Measurements from ENCODE around the gene MICB.
"Not testable (repeated sequence)": the region's sequence is repeated elsewhere in the genome, so short reads cannot be mapped to it uniquely, and the experiment has no call there.

Gene MICB

GRCh38 chr6:31496826-31497225 lies 1.1 kb upstream of the MICB start:
- Histone ChIP-seq H3K27ac (ENCODE audit: low read depth, low read length) (peak overlapping the region; percentile 62), H3F3A (ENCODE audit: control insufficient read depth, insufficient read depth) (peaks cover 15% of the 10 kb centered on the region), H3K4me3 (ENCODE audit: low read length) (peak overlapping the region; percentile 86), H3K79me2 (ENCODE audit: control insufficient read depth, low read length) (peaks cover 95% of the 10 kb centered on the region), H3K36me3 (ENCODE audit: control insufficient read depth, low read length) (peaks cover 22% of the 10 kb centered on the region), H3K4me1 (ENCODE audit: control insufficient read depth, low read length) (peaks cover 26% of the 10 kb centered on the region), H3K4me2 (ENCODE audit: low read length) (peak overlapping the region; percentile 83)
- TF ChIP-seq CTCF (IDR thresholded peaks at IDR 0.05; ENCODE audit: low read depth, low read length, poor library complexity, severe bottlenecking): peak; percentile 32
- not testable (repeated sequence) for H3K27me3 ChIP-seq (ENCODE audit: control insufficient read depth, low read length); H4K20me1 ChIP-seq (ENCODE audit: control insufficient read depth, insufficient read depth, low read depth, low read length); H3K9me2 ChIP-seq (replicated peaks; ENCODE audit: control insufficient read depth, low read length); H3K9me3 ChIP-seq (ENCODE audit: control insufficient read depth, insufficient read depth, low read length)

GRCh38 chr6:31498748-31499147 lies 803 bp downstream of the MICB start:
- Histone ChIP-seq H3K4me1 (ENCODE audit: control insufficient read depth, low read length) (peaks cover 20% of the 10 kb centered on the region), H3K9me3 (ENCODE audit: control insufficient read depth, insufficient read depth, low read length) (no peaks in the 10 kb centered on the region), H3K27me3 (ENCODE audit: control insufficient read depth, low read length) (no peaks in the 10 kb centered on the region), H3K4me3 (ENCODE audit: low read length) (no peak overlapping the region; the same call in 1 of the 2 replicates), H4K20me1 (ENCODE audit: control insufficient read depth, insufficient read depth, low read depth, low read length) (peaks cover 12% of the 10 kb centered on the region; the same call in 1 of the 2 replicates), H3F3A (ENCODE audit: control insufficient read depth, insufficient read depth) (peaks cover 10% of the 10 kb centered on the region), H3K4me2 (ENCODE audit: low read length) (peak overlapping the region; percentile 21), H3K79me2 (ENCODE audit: control insufficient read depth, low read length) (peaks cover 98% of the 10 kb centered on the region), H3K9me2 (replicated peaks; ENCODE audit: control insufficient read depth, low read length) (no peaks in the 10 kb centered on the region), H3K36me3 (ENCODE audit: control insufficient read depth, low read length) (peaks cover 25% of the 10 kb centered on the region), H3K27ac (ENCODE audit: low read depth, low read length) (no peak overlapping the region)
- no peak for TF ChIP-seq EZH2phosphoT487 (IDR thresholded peaks at IDR 0.05; ENCODE audit: borderline replicate concordance, low read length)
- no peak for TF ChIP-seq CTCF (IDR thresholded peaks at IDR 0.05; ENCODE audit: low read depth, low read length, poor library complexity, severe bottlenecking)

GRCh38 chr6:31499648-31500047 lies 1.7 kb downstream of the MICB start:
- H3K27ac ChIP-seq (ENCODE audit: low read depth, low read length); H3K4me3 ChIP-seq (ENCODE audit: low read length); H3K4me2 ChIP-seq (ENCODE audit: low read length); H3K9me2 ChIP-seq (replicated peaks; ENCODE audit: control insufficient read depth, low read length); H3K27me3 ChIP-seq (ENCODE audit: control insufficient read depth, low read length); H3K9me3 ChIP-seq (ENCODE audit: control insufficient read depth, insufficient read depth, low read length): not testable (repeated sequence)
- Histone ChIP-seq H3K36me3 (ENCODE audit: control insufficient read depth, low read length) (peaks cover 25% of the 10 kb centered on the region), H3K79me2 (ENCODE audit: control insufficient read depth, low read length) (peaks cover 100% of the 10 kb centered on the region), H3F3A (ENCODE audit: control insufficient read depth, insufficient read depth) (peaks cover 10% of the 10 kb centered on the region), H4K20me1 (ENCODE audit: control insufficient read depth, insufficient read depth, low read depth, low read length) (peaks cover 13% of the 10 kb centered on the region), H3K4me1 (ENCODE audit: control insufficient read depth, low read length) (peaks cover 20% of the 10 kb centered on the region)

- TF ChIP-seq EZH2phosphoT487 (IDR thresholded peaks at IDR 0.05; ENCODE audit: borderline replicate concordance, low read length): no peak
- no peak for TF ChIP-seq CTCF (IDR thresholded peaks at IDR 0.05; ENCODE audit: low read depth, low read length, poor library complexity, severe bottlenecking)
- H3K79me2 ChIP-seq (ENCODE audit: control insufficient read depth, low read length): peaks cover 86% of the 10 kb centered on the region
- H3K4me1 ChIP-seq (ENCODE audit: control insufficient read depth, low read length): peaks cover 7% of the 10 kb centered on the region
- H3K4me3 ChIP-seq (ENCODE audit: low read length): no peak overlapping the region
- no peak overlapping the region for H3K27ac ChIP-seq (ENCODE audit: low read depth, low read length)
- no peaks in the 10 kb centered on the region for H3F3A ChIP-seq (ENCODE audit: control insufficient read depth, insufficient read depth)
- peaks cover 18% of the 10 kb centered on the region for H4K20me1 ChIP-seq (ENCODE audit: control insufficient read depth, insufficient read depth, low read depth, low read length)
- no peaks in the 10 kb centered on the region for H3K9me3 ChIP-seq (ENCODE audit: control insufficient read depth, insufficient read depth, low read length)
- no peaks in the 10 kb centered on the region for H3K27me3 ChIP-seq (ENCODE audit: control insufficient read depth, low read length)
- H3K9me2 ChIP-seq (replicated peaks; ENCODE audit: control insufficient read depth, low read length): no peaks in the 10 kb centered on the region
- H3K36me3 ChIP-seq (ENCODE audit: control insufficient read depth, low read length): peaks cover 52% of the 10 kb centered on the region
- no peak overlapping the region for H3K4me2 ChIP-seq (ENCODE audit: low read length)
These were observed 4.6 kb downstream of the MICB start for GRCh38 chr6:31502586-31502985.

- Histone ChIP-seq H3K79me2 (ENCODE audit: control insufficient read depth, low read length) (peaks cover 21% of the 10 kb centered on the region), H3K36me3 (ENCODE audit: control insufficient read depth, low read length) (peaks cover 60% of the 10 kb centered on the region)
- H3K4me1 ChIP-seq (ENCODE audit: control insufficient read depth, low read length); H4K20me1 ChIP-seq (ENCODE audit: control insufficient read depth, insufficient read depth, low read depth, low read length); H3K27ac ChIP-seq (ENCODE audit: low read depth, low read length); H3K9me2 ChIP-seq (replicated peaks; ENCODE audit: control insufficient read depth, low read length); H3K27me3 ChIP-seq (ENCODE audit: control insufficient read depth, low read length); H3K9me3 ChIP-seq (ENCODE audit: control insufficient read depth, insufficient read depth, low read length); H3K4me2 ChIP-seq (ENCODE audit: low read length); H3F3A ChIP-seq (ENCODE audit: control insufficient read depth, insufficient read depth); H3K4me3 ChIP-seq (ENCODE audit: low read length): not testable (repeated sequence)
These were observed 11.1 kb downstream of the MICB start for GRCh38 chr6:31509036-31509435.

Data from DOHH2 (cell line).